ENCODE measurements around the gene PAIP2.

PAIP2 gene

GRCh38 chr5:139371482-139372435 is 30.1 kb downstream of the PAIP2 start:
- Histone ChIP-seq H3K27ac (ENCODE audit: low read depth, low read length) (no peak overlapping the region), H3K9ac (ENCODE audit: low read length) (no peak overlapping the region), H3K36me3 (ENCODE audit: control insufficient read depth, insufficient read depth, low read length) (peaks cover 5% of the 10 kb centered on the region)

GRCh38 chr5:139374909-139375308 is 33.3 kb downstream of the PAIP2 start:
- H3K36me3 ChIP-seq (ENCODE audit: control insufficient read depth, insufficient read depth, low read length): peaks cover 2% of the 10 kb centered on the region
- H3K27ac ChIP-seq (ENCODE audit: low read depth, low read length): no peak overlapping the region
- peaks cover 2% of the 10 kb centered on the region for H3K4me1 ChIP-seq (ENCODE audit: control insufficient read depth, insufficient read depth, low read length)
- no peaks in the 10 kb centered on the region for H3K27me3 ChIP-seq (ENCODE audit: control insufficient read depth, insufficient read depth, low read length)
- no peak overlapping the region for H3K9ac ChIP-seq (ENCODE audit: low read length)
- H3K4me3 ChIP-seq (ENCODE audit: low read length): no peak overlapping the region

More at GRCh38 chr5:139371482-139372435, 30.1 kb downstream of the PAIP2 start:
- Histone ChIP-seq H3K4me1 (ENCODE audit: control insufficient read depth, insufficient read depth, low read length) (peaks cover 2% of the 10 kb centered on the region), H3K27me3 (ENCODE audit: control insufficient read depth, insufficient read depth, low read length) (no peaks in the 10 kb centered on the region), H3K4me3 (ENCODE audit: low read length) (no peak overlapping the region)

GRCh38 chr5:139376364-139376763 is 34.7 kb downstream of the PAIP2 start:
- Histone ChIP-seq H3K27ac (ENCODE audit: low read depth, low read length) (no peak overlapping the region), H3K9ac (ENCODE audit: low read length) (no peak overlapping the region), H3K4me3 (ENCODE audit: low read length) (no peak overlapping the region), H3K4me1 (ENCODE audit: control insufficient read depth, insufficient read depth, low read length) (peaks cover 2% of the 10 kb centered on the region), H3K36me3 (ENCODE audit: control insufficient read depth, insufficient read depth, low read length) (peaks cover 2% of the 10 kb centered on the region), H3K27me3 (ENCODE audit: control insufficient read depth, insufficient read depth, low read length) (no peaks in the 10 kb centered on the region)

- peaks cover 2% of the 10 kb centered on the region for H3K4me1 ChIP-seq (ENCODE audit: control insufficient read depth, insufficient read depth, low read length)
- H3K36me3 ChIP-seq (ENCODE audit: control insufficient read depth, insufficient read depth, low read length): peaks cover 2% of the 10 kb centered on the region
- no peaks in the 10 kb centered on the region for H3K27me3 ChIP-seq (ENCODE audit: control insufficient read depth, insufficient read depth, low read length)
- no peak overlapping the region for H3K27ac ChIP-seq (ENCODE audit: low read depth, low read length)
- H3K4me3 ChIP-seq (ENCODE audit: low read length): no peak overlapping the region
- no peak overlapping the region for H3K9ac ChIP-seq (ENCODE audit: low read length)
Observed at GRCh38 chr5:139377226-139377625, 35.6 kb downstream of the PAIP2 start.

- Histone ChIP-seq H3K27me3 (ENCODE audit: control insufficient read depth, insufficient read depth, low read length) (no peaks in the 10 kb centered on the region), H3K9ac (ENCODE audit: low read length) (no peak overlapping the region), H3K4me3 (ENCODE audit: low read length) (no peak overlapping the region), H3K36me3 (ENCODE audit: control insufficient read depth, insufficient read depth, low read length) (peaks cover 2% of the 10 kb centered on the region), H3K4me1 (ENCODE audit: control insufficient read depth, insufficient read depth, low read length) (peaks cover 2% of the 10 kb centered on the region), H3K27ac (ENCODE audit: low read depth, low read length) (no peak overlapping the region)
Observed at GRCh38 chr5:139378101-139378825, 36.6 kb downstream of the PAIP2 start.

GRCh38 chr5:139378941-139379361 is 37.3 kb downstream of the PAIP2 start:
- no peaks in the 10 kb centered on the region for H3K27me3 ChIP-seq (ENCODE audit: control insufficient read depth, insufficient read depth, low read length)
- no peak overlapping the region for H3K27ac ChIP-seq (ENCODE audit: low read depth, low read length)

GRCh38 chr5:139379626-139380449 is 38.2 kb downstream of the PAIP2 start:
- H3K4me3 ChIP-seq (ENCODE audit: low read length): no peak overlapping the region
- no peak overlapping the region for H3K9ac ChIP-seq (ENCODE audit: low read length)

More at GRCh38 chr5:139378941-139379361, 37.3 kb downstream of the PAIP2 start:
- H3K4me1 ChIP-seq (ENCODE audit: control insufficient read depth, insufficient read depth, low read length): no peaks in the 10 kb centered on the region
- peaks cover 2% of the 10 kb centered on the region for H3K36me3 ChIP-seq (ENCODE audit: control insufficient read depth, insufficient read depth, low read length)
- H3K4me3 ChIP-seq (ENCODE audit: low read length): no peak overlapping the region
- H3K9ac ChIP-seq (ENCODE audit: low read length): no peak overlapping the region

GRCh38 chr5:139381837-139382761 is 40.4 kb downstream of the PAIP2 start:
- H3K4me3 ChIP-seq (ENCODE audit: low read length): no peak overlapping the region
- H3K27me3 ChIP-seq (ENCODE audit: control insufficient read depth, insufficient read depth, low read length): no peaks in the 10 kb centered on the region
- H3K4me1 ChIP-seq (ENCODE audit: control insufficient read depth, insufficient read depth, low read length): no peaks in the 10 kb centered on the region
- H3K9ac ChIP-seq (ENCODE audit: low read length): no peak overlapping the region
- no peaks in the 10 kb centered on the region for H3K36me3 ChIP-seq (ENCODE audit: control insufficient read depth, insufficient read depth, low read length)
- no peak overlapping the region for H3K27ac ChIP-seq (ENCODE audit: low read depth, low read length)

More at GRCh38 chr5:139379626-139380449, 38.2 kb downstream of the PAIP2 start:
- H3K27ac ChIP-seq (ENCODE audit: low read depth, low read length): no peak overlapping the region
- peaks cover 2% of the 10 kb centered on the region for H3K36me3 ChIP-seq (ENCODE audit: control insufficient read depth, insufficient read depth, low read length)
- no peaks in the 10 kb centered on the region for H3K27me3 ChIP-seq (ENCODE audit: control insufficient read depth, insufficient read depth, low read length)
- no peaks in the 10 kb centered on the region for H3K4me1 ChIP-seq (ENCODE audit: control insufficient read depth, insufficient read depth, low read length)

GRCh38 chr5:139382807-139383206 is 41.2 kb downstream of the PAIP2 start:
- Histone ChIP-seq H3K4me3 (ENCODE audit: low read length) (no peak overlapping the region), H3K27me3 (ENCODE audit: control insufficient read depth, insufficient read depth, low read length) (no peaks in the 10 kb centered on the region), H3K9ac (ENCODE audit: low read length) (no peak overlapping the region), H3K4me1 (ENCODE audit: control insufficient read depth, insufficient read depth, low read length) (no peaks in the 10 kb centered on the region), H3K36me3 (ENCODE audit: control insufficient read depth, insufficient read depth, low read length) (no peaks in the 10 kb centered on the region), H3K27ac (ENCODE audit: low read depth, low read length) (no peak overlapping the region)

GRCh38 chr5:139383275-139383992 is 41.8 kb downstream of the PAIP2 start, which contains the start of gene SLC23A1:
TSS of gene SLC23A1 (minus strand) at chr5:139383297. CDS start at chr5:139383253, 44 bp downstream.
- Histone ChIP-seq H3K4me1 (ENCODE audit: control insufficient read depth, insufficient read depth, low read length) (no peaks in the 10 kb centered on the region), H3K27ac (ENCODE audit: low read depth, low read length) (no peak within 1 kb of the TSS), H3K36me3 (ENCODE audit: control insufficient read depth, insufficient read depth, low read length) (no peaks in the 10 kb centered on the region), H3K9ac (ENCODE audit: low read length) (no peak within 1 kb of the TSS), H3K27me3 (ENCODE audit: control insufficient read depth, insufficient read depth, low read length) (no peaks in the 10 kb centered on the region), H3K4me3 (ENCODE audit: low read length) (no peak within 1 kb of the TSS)
